Small intestine (tissue), 7 donors: ENCODE data around the gene CTPS1. TPM values are rescaled to one million over a fixed set of nuclear protein-coding genes. Genes with fewer than 3 reads are reported as not detected.
A peak's percentile ranks its signal among the peaks of the same experiment; 100 is the strongest.

Source experiments
- DNase-seq, 2 donors: peaks; one replicate each; pipeline versions ENCODE4 v3.0.0 to v3.0.0-alpha.2; 2013
- FAIRE-seq: peaks from 2 replicates; lab custom pipeline; 2012; peaks lifted over from hg19 to GRCh38; lab: Jason Lieb, UNC
- H3K27ac ChIP-seq, 3 donors: one replicate each; pipeline ENCODE4 v1.5.1; 2013; ENCODE audit warnings: low read length in 2 of 3, mild to moderate bottlenecking in 2 of 3, control low read depth in 1 of 3, inconsistent platforms in 1 of 3, low read depth in 1 of 3, moderate library complexity in 1 of 3
- H3K27me3 ChIP-seq, 3 donors: one replicate each; pipeline ENCODE4 v1.6.1; 2013; ENCODE audit warnings: low read length in 3 of 3, inconsistent platforms in 1 of 3; ENCODE audit not compliant: control insufficient read depth in 3 of 3, insufficient read depth in 3 of 3
- H3K36me3 ChIP-seq, 3 donors: one replicate each; pipeline ENCODE4 v1.6.1; 2013; ENCODE audit warnings: low read length in 3 of 3, inconsistent platforms in 1 of 3, low read depth in 1 of 3, mild to moderate bottlenecking in 1 of 3, moderate library complexity in 1 of 3; ENCODE audit not compliant: control insufficient read depth in 3 of 3, insufficient read depth in 2 of 3
- H3K4me1 ChIP-seq, 3 donors: one replicate each; pipeline ENCODE4 v1.6.1; 2013; ENCODE audit warnings: low read length in 2 of 3, inconsistent platforms in 1 of 3, low read depth in 1 of 3, mild to moderate bottlenecking in 1 of 3, moderate library complexity in 1 of 3; ENCODE audit not compliant: control insufficient read depth in 3 of 3, insufficient read depth in 2 of 3
- H3K4me3 ChIP-seq, 3 donors: one replicate each; pipeline ENCODE4 v1.5.1; 2013; ENCODE audit warnings: low read length in 3 of 3, control low read depth in 1 of 3, inconsistent platforms in 1 of 3, low read depth in 1 of 3, mild to moderate bottlenecking in 1 of 3, moderate library complexity in 1 of 3
- H3K9me3 ChIP-seq, 2 donors: one replicate each; pipeline ENCODE4 v1.6.1; 2013; ENCODE audit warnings: low read depth in 1 of 2, low read length in 1 of 2; ENCODE audit not compliant: control insufficient read depth in 2 of 2, insufficient read depth in 1 of 2
- WGBS, 3 donors: extraction: QIAGEN DNeasy Blood & Tissue Kit; methylation state at CpG; one replicate each; pipeline ENCODE4 v1.1.7; 2013; 5-methylcytosine and 5-hydroxymethylcytosine counted together
- polyA plus RNA-seq, 4 donors: library from polyadenylated mRNA; stranded (reverse) in 3 of 4; unstranded in 1 of 4; fragments of 200-250 nt in 3 of 4; fragments of 120-200 nt in 1 of 4; gene quantifications; one replicate each; pipeline versions ENCODE4 v1.2.1 to v1.2.3, GENCODE V29; 2013
- donor health status: healthy with polysubstance abuse.
- donor health status: control.
- donor health status: control.
- donor health status: Bipolar disorder and iron deficiency.
- donor health status: healthy.

The CTPS1 gene
- polyA plus RNA-seq, 4 donors = 3.8 to 24.8 (median 11.0) TPM

DNA sequence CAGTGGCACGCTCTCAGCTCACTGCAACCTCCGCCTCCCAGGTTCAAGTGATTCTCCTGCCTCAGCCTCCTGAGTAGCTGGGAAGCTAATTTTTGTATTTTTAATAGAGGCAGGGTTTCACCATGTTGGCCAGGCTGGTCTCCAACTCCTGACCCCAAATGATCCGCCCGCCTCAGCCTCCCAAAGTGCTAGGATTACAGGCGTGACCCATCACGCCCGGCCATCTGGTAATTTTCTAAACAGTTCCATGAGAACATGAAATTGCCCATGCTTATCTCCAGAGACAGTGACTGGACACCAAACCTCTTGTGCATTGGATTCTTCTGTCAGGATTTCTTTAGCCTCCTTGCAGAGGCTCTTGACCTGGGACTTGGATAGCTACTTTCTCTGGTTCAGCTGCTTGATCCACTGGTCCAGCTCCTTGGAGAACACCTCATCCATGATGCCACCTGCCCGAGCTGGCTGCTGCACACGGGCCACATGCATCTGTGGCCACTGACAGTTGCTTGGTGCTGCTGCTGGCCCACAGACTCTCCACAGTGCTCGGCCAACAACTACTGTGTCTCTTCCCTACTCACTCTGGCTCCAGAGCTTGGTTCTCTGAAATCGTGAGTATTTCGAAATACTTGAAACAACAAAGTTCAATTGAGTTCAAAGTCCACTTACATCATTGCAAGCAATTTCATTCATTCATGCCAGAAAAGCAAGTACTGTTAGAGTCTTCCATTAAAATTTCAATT is 40.0 kb upstream of the CTPS1 start:
- no peak for FAIRE-seq
- DNase-seq = peak; percentile 44 to 85

GRCh38 chr1:40944326-40944725 is 35.2 kb upstream of the CTPS1 start:
- peaks cover 0 to 5% (median 3%) of the 10 kb centered on the region in 3 donors for H3K4me1 ChIP-seq
- FAIRE-seq (no peak), DNase-seq (no peak)
- H3K4me3 ChIP-seq = no peak overlapping the region
- peak overlapping the region in 2 of 3 donors; percentile 4 to 17 for H3K27ac ChIP-seq
- H3K36me3 ChIP-seq = no peaks in the 10 kb centered on the region
- WGBS, 3 donors = 67 to 73% (median 68%) methylated on average over 7 of the region's 7 CpGs
- H3K9me3 ChIP-seq = peaks cover 0 to 8% of the 10 kb centered on the region in 2 donors
- H3K27me3 ChIP-seq = no peaks in the 10 kb centered on the region

More for the DNA sequence above, 40.0 kb upstream of the CTPS1 start:
- 55 to 58% (median 57%) methylated on average over 12 of the region's 12 CpGs for WGBS, 3 donors
- H3K4me1 ChIP-seq = peaks cover 0 to 6% (median 3%) of the 10 kb centered on the region in 3 donors
- H3K27ac ChIP-seq = peak overlapping the region in 1 of 3 donors; percentile 75
- no peak overlapping the region for H3K4me3 ChIP-seq
- no peaks in the 10 kb centered on the region for H3K36me3 ChIP-seq
- peaks cover 0 to 2% of the 10 kb centered on the region in 2 donors for H3K9me3 ChIP-seq
- no peaks in the 10 kb centered on the region for H3K27me3 ChIP-seq

- H3K4me3 ChIP-seq = no peak overlapping the region
- H3K27ac ChIP-seq = peak overlapping the region in 2 of 3 donors; percentile 15 to 57
- DNase-seq (no peak), FAIRE-seq (no peak)
- peaks cover 0 to 10% of the 10 kb centered on the region in 2 donors for H3K9me3 ChIP-seq
- no peaks in the 10 kb centered on the region for H3K36me3 ChIP-seq
- H3K4me1 ChIP-seq = no peaks in the 10 kb centered on the region
- WGBS, 3 donors = 62 to 67% (median 63%) methylated on average over 6 of the region's 6 CpGs
- H3K27me3 ChIP-seq = no peaks in the 10 kb centered on the region
These were observed 34.6 kb upstream of the CTPS1 start for GRCh38 chr1:40944841-40945430.

DNA sequence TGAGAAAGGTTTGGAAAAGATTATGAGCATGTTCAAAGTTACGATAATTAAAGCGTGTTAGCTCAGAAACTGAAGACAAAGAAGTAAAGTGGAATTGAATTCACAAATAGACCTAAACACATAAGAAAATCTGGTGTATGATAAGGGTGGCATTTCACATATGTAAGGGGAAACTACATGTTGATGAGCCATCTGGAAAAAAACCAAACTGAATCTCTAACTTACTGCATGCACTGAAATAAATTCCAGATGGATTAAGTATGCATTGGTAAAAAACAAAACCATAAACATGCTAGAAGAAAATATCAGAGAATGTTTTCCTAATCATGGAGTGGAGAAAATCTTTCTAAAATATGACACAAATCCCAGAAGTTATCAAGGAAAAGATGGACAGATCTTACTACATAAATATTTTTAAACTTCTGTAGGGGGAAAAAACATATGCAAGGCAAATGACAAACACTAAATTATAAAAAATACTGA is 34.0 kb upstream of the CTPS1 start:
- peaks cover 0 to 10% of the 10 kb centered on the region in 2 donors for H3K9me3 ChIP-seq
- H3K27ac ChIP-seq = no peak overlapping the region
- no peak for DNase-seq
- H3K27me3 ChIP-seq = no peaks in the 10 kb centered on the region
- H3K4me3 ChIP-seq = no peak overlapping the region
- FAIRE-seq = no peak
- H3K36me3 ChIP-seq = no peaks in the 10 kb centered on the region
- no peaks in the 10 kb centered on the region for H3K4me1 ChIP-seq
- WGBS, 3 donors = 81 to 94% (median 87%) methylated on average over 2 of the region's 2 CpGs

GRCh38 chr1:40948741-40949443 is 30.6 kb upstream of the CTPS1 start:
- Histone ChIP-seq H3K4me3 (no peak overlapping the region), H3K9me3 (peaks cover 0 to 10% of the 10 kb centered on the region in 2 donors), H3K27ac (peak overlapping the region in 1 of 3 donors; percentile 58), H3K36me3 (no peaks in the 10 kb centered on the region), H3K4me1 (no peaks in the 10 kb centered on the region), H3K27me3 (no peaks in the 10 kb centered on the region)
- DNase-seq (peak; percentile 56 to 71), FAIRE-seq (no peak)
- 21 to 36% (median 33%) methylated on average over 9 of the region's 9 CpGs for WGBS, 3 donors

DNA sequence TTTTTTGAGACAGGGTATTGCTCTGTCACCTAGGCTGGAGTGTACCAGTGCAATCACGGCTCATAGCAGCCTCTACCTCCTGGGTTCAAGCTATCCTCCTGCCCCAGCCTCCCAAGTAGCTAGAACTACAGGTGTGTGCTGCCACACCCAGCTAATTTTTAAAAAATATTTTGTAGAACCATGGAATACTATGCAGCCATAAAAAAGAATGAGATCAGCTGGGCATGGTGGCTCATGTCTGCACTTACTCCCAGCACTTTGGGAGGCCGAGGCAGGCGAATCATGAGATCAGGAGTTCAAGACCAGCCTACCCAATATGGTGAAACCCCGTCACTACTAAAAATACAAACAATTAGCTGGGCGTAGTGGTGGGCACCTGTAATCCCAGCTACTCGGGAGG is 29.9 kb upstream of the CTPS1 start:
- Histone ChIP-seq H3K27ac (no peak overlapping the region), H3K4me3 (no peak overlapping the region), H3K9me3 (peaks cover 0 to 10% of the 10 kb centered on the region in 2 donors), H3K4me1 (no peaks in the 10 kb centered on the region), H3K36me3 (no peaks in the 10 kb centered on the region), H3K27me3 (peaks cover 0 to 2% (median 0%) of the 10 kb centered on the region in 3 donors)
- WGBS, 3 donors = 87 to 95% (median 94%) methylated on average over 6 of the region's 6 CpGs
- FAIRE-seq = no peak
- no peak for DNase-seq

GRCh38 chr1:40951943-40952743 is 27.4 kb upstream of the CTPS1 start:
- Histone ChIP-seq H3K27me3 (peaks cover 0 to 3% (median 0%) of the 10 kb centered on the region in 3 donors), H3K9me3 (peaks cover 0 to 2% of the 10 kb centered on the region in 2 donors), H3K4me1 (no peaks in the 10 kb centered on the region), H3K4me3 (no peak overlapping the region), H3K27ac (no peak overlapping the region), H3K36me3 (no peaks in the 10 kb centered on the region)
- FAIRE-seq = no peak
- peak; percentile 66 to 80 for DNase-seq
- WGBS, 3 donors = 21 to 28% (median 24%) methylated on average over 17 of the region's 17 CpGs
